ENCODE data around the gene SLC25A17. TPM values are rescaled to one million over a fixed set of nuclear protein-coding genes. Genes with fewer than 3 reads are reported as not detected.

The SLC25A17 gene
- total RNA-seq, 4 donors from 2014 or later, result 11.0 to 19.0 (median 15.5) TPM

GRCh38 chr22:40747361-40747760 is 71.8 kb downstream of the SLC25A17 start:
- Histone ChIP-seq H3K9me3 (no peaks in the 10 kb centered on the region), H3K27me3 (no peaks in the 10 kb centered on the region), H3K4me1 (peaks cover 0 to 24% (median 11%) of the 10 kb centered on the region in 3 donors), H3K4me3 (no peak overlapping the region), H3K27ac (peak overlapping the region in 1 of 4 donors; percentile 39), H3K36me3 (no peaks in the 10 kb centered on the region)
- WGBS, 2 donors, result 57 to 67% methylated on average over 1 of the region's 1 CpG
- TF ChIP-seq, protein P1, sequence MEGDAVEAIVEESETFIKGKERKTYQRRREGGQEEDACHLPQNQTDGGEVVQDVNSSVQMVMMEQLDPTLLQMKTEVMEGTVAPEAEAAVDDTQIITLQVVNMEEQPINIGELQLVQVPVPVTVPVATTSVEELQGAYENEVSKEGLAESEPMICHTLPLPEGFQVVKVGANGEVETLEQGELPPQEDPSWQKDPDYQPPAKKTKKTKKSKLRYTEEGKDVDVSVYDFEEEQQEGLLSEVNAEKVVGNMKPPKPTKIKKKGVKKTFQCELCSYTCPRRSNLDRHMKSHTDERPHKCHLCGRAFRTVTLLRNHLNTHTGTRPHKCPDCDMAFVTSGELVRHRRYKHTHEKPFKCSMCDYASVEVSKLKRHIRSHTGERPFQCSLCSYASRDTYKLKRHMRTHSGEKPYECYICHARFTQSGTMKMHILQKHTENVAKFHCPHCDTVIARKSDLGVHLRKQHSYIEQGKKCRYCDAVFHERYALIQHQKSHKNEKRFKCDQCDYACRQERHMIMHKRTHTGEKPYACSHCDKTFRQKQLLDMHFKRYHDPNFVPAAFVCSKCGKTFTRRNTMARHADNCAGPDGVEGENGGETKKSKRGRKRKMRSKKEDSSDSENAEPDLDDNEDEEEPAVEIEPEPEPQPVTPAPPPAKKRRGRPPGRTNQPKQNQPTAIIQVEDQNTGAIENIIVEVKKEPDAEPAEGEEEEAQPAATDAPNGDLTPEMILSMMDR (IDR thresholded peaks at IDR 0.05), result no peak
- no peak for TF ChIP-seq POLR2A (IDR thresholded peaks at IDR 0.05)
- intact Hi-C loops (cut with DNase I), result no loop called here
- DNase-seq, result no peak

DNA sequence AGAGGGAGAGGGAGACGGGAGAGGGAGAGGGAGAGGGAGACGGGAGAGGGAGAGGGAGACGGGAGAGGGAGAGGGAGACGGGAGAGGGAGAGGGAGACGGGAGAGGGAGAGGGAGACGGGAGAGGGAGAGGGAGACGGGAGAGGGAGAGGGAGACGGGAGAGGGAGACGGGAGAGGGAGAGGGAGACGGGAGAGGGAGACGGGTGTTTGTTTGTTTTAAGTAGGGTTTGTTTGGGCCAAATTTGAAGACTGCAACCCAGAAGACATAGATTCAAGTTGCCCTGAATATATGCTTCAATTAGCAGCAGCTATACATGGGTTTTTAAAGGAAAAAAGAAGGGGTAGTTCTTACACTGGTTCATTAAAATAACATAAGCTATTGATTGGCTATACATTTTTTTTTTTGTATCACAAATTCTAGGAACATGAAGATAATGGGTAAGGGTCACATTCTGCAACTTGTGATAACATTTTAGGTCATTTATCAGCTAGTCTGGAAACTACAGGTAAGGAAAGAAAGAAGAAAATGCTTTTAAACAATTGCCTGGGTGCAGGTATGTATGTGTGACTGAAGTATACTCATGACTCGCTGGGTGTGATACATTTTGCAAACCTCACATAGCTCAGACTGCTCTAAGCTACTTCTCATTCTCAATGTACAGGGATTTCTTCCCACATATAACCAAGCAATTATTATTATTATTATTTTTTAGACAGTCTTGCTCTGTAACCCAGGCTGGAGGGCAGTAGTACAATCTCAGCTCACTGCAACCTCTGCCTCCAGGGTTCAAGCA is 72.5 kb downstream of the SLC25A17 start:
- H3K27ac ChIP-seq, result peak overlapping the region in 2 of 4 donors; percentile 39 to 57
- H3K36me3 ChIP-seq, result no peaks in the 10 kb centered on the region
- H3K27me3 ChIP-seq, result no peaks in the 10 kb centered on the region
- DNase-seq, result no peak
- WGBS, 2 donors, result 43 to 44% methylated on average over 7 of the region's 12 CpGs
- intact Hi-C loops (cut with DNase I), result no loop called here
- H3K9me3 ChIP-seq, result no peaks in the 10 kb centered on the region
- H3K4me3 ChIP-seq, result peak overlapping the region in 1 of 4 donors; percentile 23
- no peak for TF ChIP-seq POLR2A (IDR thresholded peaks at IDR 0.05)
- TF ChIP-seq, protein P1 (IDR thresholded peaks at IDR 0.05), result no peak
- peaks cover 0 to 24% (median 11%) of the 10 kb centered on the region in 3 donors for H3K4me1 ChIP-seq

- H3K9me3 ChIP-seq, result no peaks in the 10 kb centered on the region
- peak overlapping the region in 3 of 4 donors; percentile 28 to 64 (median 50) for H3K27ac ChIP-seq
- H3K4me3 ChIP-seq, result no peak overlapping the region
- TF ChIP-seq, protein P1 (IDR thresholded peaks at IDR 0.05), result no peak
- no peak for TF ChIP-seq POLR2A (IDR thresholded peaks at IDR 0.05)
- H3K27me3 ChIP-seq, result no peaks in the 10 kb centered on the region
- intact Hi-C loops (cut with DNase I), result no loop called here
- H3K36me3 ChIP-seq, result no peaks in the 10 kb centered on the region
- WGBS, 2 donors, result 64 to 74% methylated on average over 7 to 9 of the region's 9 CpGs
- peaks cover 0 to 28% (median 7%) of the 10 kb centered on the region in 3 donors for H3K4me1 ChIP-seq
- DNase-seq, result no peak
These were observed 75.4 kb downstream of the SLC25A17 start for GRCh38 chr22:40743768-40744167.

GRCh38 chr22:40741116-40741515 is 78.0 kb downstream of the SLC25A17 start:
- Histone ChIP-seq H3K27ac (no peak overlapping the region), H3K4me1 (peaks cover 0 to 18% (median 0%) of the 10 kb centered on the region in 3 donors), H3K4me3 (no peak overlapping the region), H3K27me3 (no peaks in the 10 kb centered on the region), H3K9me3 (no peaks in the 10 kb centered on the region), H3K36me3 (no peaks in the 10 kb centered on the region)
- 53 to 66% methylated on average over 4 of the region's 4 CpGs for WGBS, 2 donors
- intact Hi-C loops (cut with DNase I), result no loop called here
- DNase-seq, result no peak
- TF ChIP-seq POLR2A (IDR thresholded peaks at IDR 0.05), result no peak
- TF ChIP-seq, protein P1 (IDR thresholded peaks at IDR 0.05), result no peak

- no peak for TF ChIP-seq POLR2A (IDR thresholded peaks at IDR 0.05)
- TF ChIP-seq, protein P1 (IDR thresholded peaks at IDR 0.05), result no peak
- 57 to 72% methylated on average over 3 of the region's 3 CpGs for WGBS, 2 donors
- Histone ChIP-seq H3K4me3 (no peak overlapping the region), H3K27ac (peak overlapping the region in 1 of 4 donors; percentile 43), H3K27me3 (no peaks in the 10 kb centered on the region), H3K36me3 (no peaks in the 10 kb centered on the region), H3K9me3 (no peaks in the 10 kb centered on the region), H3K4me1 (peaks cover 0 to 31% (median 4%) of the 10 kb centered on the region in 3 donors)
- DNase-seq, result no peak
- intact Hi-C loops (cut with DNase I), result no loop called here
These were observed 79.4 kb downstream of the SLC25A17 start for GRCh38 chr22:40739721-40740120.

All from esophagus squamous epithelium (tissue), 5 donors.